Prostate gland (tissue), 2 donors: ENCODE results near the gene ISCA1. TPM values are rescaled to one million over a fixed set of nuclear protein-coding genes. Genes with fewer than 3 reads are reported as not detected.

Source experiments
- DNase-seq: peaks from one replicate; pipeline ENCODE4 v3.0.0-alpha.2; 2019; ENCODE audit warnings: low spot score
- H3K27ac ChIP-seq, 2 donors: fragments of 200-600 bp; sonication (generic); 2 replicates each; pipeline ENCODE4 v1.5.1; 2017 to 2019
- H3K27me3 ChIP-seq: fragments of 200-600 bp; sonication (generic); replicated peaks from 2 replicates; pipeline ENCODE4 v1.5.1; 2019; ENCODE audit not compliant: insufficient read depth
- H3K36me3 ChIP-seq, 2 donors: fragments of 200-600 bp; sonication (generic); 1 replicate in 1 of 2; 2 replicates in 1 of 2; pipeline versions ENCODE4 v1.5.1 to v1.8.1; 2017 to 2019
- H3K4me1 ChIP-seq: fragments of 200-600 bp; sonication (generic); replicated peaks from 2 replicates; pipeline ENCODE4 v1.5.1; 2019
- H3K4me3 ChIP-seq, 2 donors: fragments of 200-600 bp; sonication (generic); 2 replicates each; pipeline ENCODE4 v1.5.1; 2017 to 2019
- H3K9me3 ChIP-seq: fragments of 200-600 bp; sonication (generic); 2 replicates; pipeline ENCODE4 v1.5.1; 2017
- POLR2A ChIP-seq: fragments of 450-650 bp; IDR thresholded peaks from one replicate; pipeline ENCODE4 v1.6.1; 2016; ENCODE audit warnings: antibody characterized with exemption, mild to moderate bottlenecking
- POLR2AphosphoS5 ChIP-seq: sonication (generic); formaldehyde crosslinking; IDR thresholded peaks from one replicate; pipeline ENCODE4 v1.6.1; 2017; ENCODE audit warnings: antibody characterized with exemption
- WGBS: methylation state at CpG from one replicate; pipeline ENCODE4 v1.1.5; 2018; 5-methylcytosine and 5-hydroxymethylcytosine counted together
- intact Hi-C: fragments of 100-400 bp; cut with DNase I; formaldehyde crosslinking; loops from one replicate; pipeline ENCODE4 v1.14.2; 2022
- small RNA-seq, 2 donors: library from RNA; depleted of rRNA; stranded (forward); fragments of <200 nt; gene quantifications; one replicate each; pipeline ENCODE3, GENCODE V24; 2016
- total RNA-seq, 2 donors: library from RNA; depleted of rRNA; stranded (reverse); fragments of >200 nt; gene quantifications; one replicate each; pipeline ENCODE4 v1.1.0, GENCODE V29; 2016
- TF ChIP-seq, protein P1 (sequence below), 4 experiments: fragments of 200-600 bp in 2 of 4; fragments of 450-650 bp in 2 of 4; sonication (generic) in 2 of 4; IDR thresholded peaks; 1 replicate in 3 of 4; 2 replicates in 1 of 4; pipeline ENCODE4 v1.5.1; 2016 to 2019; ENCODE audit warnings: antibody characterized with exemption in 4 of 4, mild to moderate bottlenecking in 2 of 4, moderate library complexity in 2 of 4

ISCA1 gene
- total RNA-seq, 2 donors from 2014 or later = 39.4 to 51.9 TPM

- no peak for TF ChIP-seq POLR2AphosphoS5
- no peak for TF ChIP-seq POLR2A
- TF ChIP-seq, protein P1, sequence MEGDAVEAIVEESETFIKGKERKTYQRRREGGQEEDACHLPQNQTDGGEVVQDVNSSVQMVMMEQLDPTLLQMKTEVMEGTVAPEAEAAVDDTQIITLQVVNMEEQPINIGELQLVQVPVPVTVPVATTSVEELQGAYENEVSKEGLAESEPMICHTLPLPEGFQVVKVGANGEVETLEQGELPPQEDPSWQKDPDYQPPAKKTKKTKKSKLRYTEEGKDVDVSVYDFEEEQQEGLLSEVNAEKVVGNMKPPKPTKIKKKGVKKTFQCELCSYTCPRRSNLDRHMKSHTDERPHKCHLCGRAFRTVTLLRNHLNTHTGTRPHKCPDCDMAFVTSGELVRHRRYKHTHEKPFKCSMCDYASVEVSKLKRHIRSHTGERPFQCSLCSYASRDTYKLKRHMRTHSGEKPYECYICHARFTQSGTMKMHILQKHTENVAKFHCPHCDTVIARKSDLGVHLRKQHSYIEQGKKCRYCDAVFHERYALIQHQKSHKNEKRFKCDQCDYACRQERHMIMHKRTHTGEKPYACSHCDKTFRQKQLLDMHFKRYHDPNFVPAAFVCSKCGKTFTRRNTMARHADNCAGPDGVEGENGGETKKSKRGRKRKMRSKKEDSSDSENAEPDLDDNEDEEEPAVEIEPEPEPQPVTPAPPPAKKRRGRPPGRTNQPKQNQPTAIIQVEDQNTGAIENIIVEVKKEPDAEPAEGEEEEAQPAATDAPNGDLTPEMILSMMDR (IDR thresholded peaks at IDR 0.05) = no peak
- 81% methylated on average over 7 of the region's 7 CpGs for WGBS
- DNase-seq = no peak
- intact Hi-C loops = no loop called here
- no peak overlapping the region for H3K27ac ChIP-seq
- H3K4me1 ChIP-seq = no peaks in the 10 kb centered on the region
- H3K4me3 ChIP-seq = no peak overlapping the region
- H3K36me3 ChIP-seq = no peaks in the 10 kb centered on the region
- H3K9me3 ChIP-seq = no peaks in the 10 kb centered on the region
- no peaks in the 10 kb centered on the region for H3K27me3 ChIP-seq
Observed at GRCh38 chr9:86217076-86217755, 65.1 kb downstream of the ISCA1 start.

Small RNA genes lying within 50 kb of the gene (small RNA-seq; reads per million reads assigned to genes)
- 0 reads per million in 2 donors for gene AL137849.1
- gene RN7SKP264 = 0 reads per million in 2 donors

Other genes starting within 250 kb of the ISCA1 start
- gene GOLM1, start 183.0 kb downstream of the ISCA1 start, total RNA-seq = 100 to 1,000 TPM in 1 of 2 donors, 10 to 100 TPM in 1; 53.4 to 162 TPM
- 1 to 10 TPM in 1 of 2 donors, not detected in 1; 1.6 TPM for gene C9orf153, start 22.9 kb downstream of the ISCA1 start, total RNA-seq
- 100 to 1,000 TPM in 1 of 2 donors, 10 to 100 TPM in 1; 44.0 to 112 TPM for gene TUT7, start 71.9 kb upstream of the ISCA1 start, total RNA-seq